Fibroblast of pulmonary artery (primary cell): ENCODE measurements around the gene RCCD1.

Experiments used
- DNase-seq: peaks from one replicate; pipeline ENCODE4 v3.0.0-alpha.2; 2010; ENCODE audit warnings: low read depth
- H3K4me3 ChIP-seq: replicated peaks from 2 replicates; pipeline ENCODE4 v1.5.1; 2011; ENCODE audit warnings: low read depth, mild to moderate bottlenecking, control low read depth, low read length, moderate library complexity
- TF ChIP-seq, protein P1 (sequence below): IDR thresholded peaks from 2 replicates; pipeline ENCODE4 v1.5.1; 2011; ENCODE audit warnings: mild to moderate bottlenecking, control low read depth, low read length, inconsistent platforms; ENCODE audit errors: missing control alignments

RCCD1 gene

DNA sequence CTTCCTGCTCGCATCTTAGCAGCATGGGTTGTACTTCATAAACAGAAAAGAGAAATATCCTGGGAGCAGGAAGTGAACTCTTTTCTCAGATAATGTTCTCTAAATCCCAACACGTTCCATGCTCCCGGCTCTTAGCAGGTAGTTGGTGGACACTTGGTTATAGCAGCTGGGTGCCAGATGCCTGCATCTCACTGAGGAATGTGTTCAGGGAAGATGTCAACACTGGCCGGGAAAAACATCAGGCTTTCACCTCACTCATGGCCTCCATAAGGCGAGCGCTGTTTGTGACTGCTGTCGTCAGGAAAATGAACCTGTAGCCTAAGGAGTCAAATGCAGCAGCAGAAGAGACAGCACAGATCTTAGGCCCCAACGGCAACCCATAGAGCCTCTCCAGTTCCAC lies 44.1 kb downstream of the RCCD1 start:
- DNase-seq = no peak
- TF ChIP-seq, protein P1, sequence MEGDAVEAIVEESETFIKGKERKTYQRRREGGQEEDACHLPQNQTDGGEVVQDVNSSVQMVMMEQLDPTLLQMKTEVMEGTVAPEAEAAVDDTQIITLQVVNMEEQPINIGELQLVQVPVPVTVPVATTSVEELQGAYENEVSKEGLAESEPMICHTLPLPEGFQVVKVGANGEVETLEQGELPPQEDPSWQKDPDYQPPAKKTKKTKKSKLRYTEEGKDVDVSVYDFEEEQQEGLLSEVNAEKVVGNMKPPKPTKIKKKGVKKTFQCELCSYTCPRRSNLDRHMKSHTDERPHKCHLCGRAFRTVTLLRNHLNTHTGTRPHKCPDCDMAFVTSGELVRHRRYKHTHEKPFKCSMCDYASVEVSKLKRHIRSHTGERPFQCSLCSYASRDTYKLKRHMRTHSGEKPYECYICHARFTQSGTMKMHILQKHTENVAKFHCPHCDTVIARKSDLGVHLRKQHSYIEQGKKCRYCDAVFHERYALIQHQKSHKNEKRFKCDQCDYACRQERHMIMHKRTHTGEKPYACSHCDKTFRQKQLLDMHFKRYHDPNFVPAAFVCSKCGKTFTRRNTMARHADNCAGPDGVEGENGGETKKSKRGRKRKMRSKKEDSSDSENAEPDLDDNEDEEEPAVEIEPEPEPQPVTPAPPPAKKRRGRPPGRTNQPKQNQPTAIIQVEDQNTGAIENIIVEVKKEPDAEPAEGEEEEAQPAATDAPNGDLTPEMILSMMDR = no peak
- H3K4me3 ChIP-seq = no peak overlapping the region

DNA sequence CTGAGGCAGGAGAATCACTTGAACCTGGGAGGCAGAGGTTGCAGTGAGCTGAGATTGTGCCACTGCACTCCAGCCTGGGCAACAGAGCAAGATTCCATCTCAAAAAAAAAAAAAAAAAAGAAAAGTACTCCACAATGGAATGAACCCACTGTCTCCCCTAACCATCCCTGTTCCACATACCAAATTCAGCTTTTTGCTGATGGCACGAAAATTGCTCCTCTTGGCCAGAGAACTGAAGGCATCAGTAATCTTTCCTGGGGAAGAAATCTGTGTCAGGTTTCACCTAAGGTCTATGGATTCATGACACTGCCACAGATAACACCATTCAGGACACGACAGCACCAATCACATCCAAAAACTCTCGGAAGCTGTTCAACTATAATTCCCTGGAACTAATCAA lies 46.5 kb downstream of the RCCD1 start:
- no peak for DNase-seq
- no peak overlapping the region for H3K4me3 ChIP-seq
- TF ChIP-seq, protein P1 = no peak

DNA sequence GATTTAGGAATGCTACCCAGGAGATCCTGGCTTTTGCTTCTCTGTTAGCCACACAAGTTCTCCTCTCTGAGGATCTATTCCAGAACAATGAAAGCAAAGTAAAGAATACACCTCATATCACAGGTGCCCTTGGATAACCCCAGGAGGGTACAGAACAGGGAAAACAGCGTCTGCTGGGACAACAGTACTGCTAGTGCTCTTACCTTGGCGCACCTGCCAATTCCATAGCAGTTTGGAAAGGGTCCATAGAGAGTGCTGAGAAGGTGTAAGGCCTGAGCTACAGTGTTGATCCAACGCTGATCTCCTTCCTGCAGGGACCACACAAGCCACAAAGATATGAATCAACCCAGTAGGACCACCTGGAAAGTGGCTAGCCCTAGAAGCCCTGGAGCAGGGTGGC lies 52.6 kb downstream of the RCCD1 start:
- TF ChIP-seq, protein P1 = no peak
- H3K4me3 ChIP-seq = no peak overlapping the region
- no peak for DNase-seq
